HepG2 (cell line): ENCODE data around the gene KDM1B. TPM values are rescaled to one million over a fixed set of nuclear protein-coding genes. Genes with fewer than 3 reads are reported as not detected.
A peak's percentile ranks its signal among the peaks of the same experiment; 100 is the strongest.

Experiments used
- ATAD3A ChIP-seq: sonication (generic); formaldehyde crosslinking; IDR thresholded peaks from 2 replicates; pipeline ENCODE4 v1.4.0; 2020; ENCODE audit warnings: missing genetic modification reagents
- CENPBD1 ChIP-seq: sonication (generic); formaldehyde crosslinking; IDR thresholded peaks from 2 replicates; pipeline ENCODE4 v1.8.0; 2022; ENCODE audit warnings: missing genetic modification reagents, low read depth, mild to moderate bottlenecking, borderline replicate concordance
- GLI4 ChIP-seq: sonication (generic); formaldehyde crosslinking; IDR thresholded peaks from 2 replicates; pipeline ENCODE4 v1.5.1; 2020; ENCODE audit warnings: missing genetic modification reagents, mild to moderate bottlenecking, moderate library complexity, borderline replicate concordance
- HNF4G ChIP-seq, 2 experiments: sonication (generic) in 1 of 2; formaldehyde crosslinking in 1 of 2; IDR thresholded peaks; 2 replicates each; pipeline versions ENCODE4 v1.4.0 to v1.6.1; 2011 to 2020; ENCODE audit warnings: borderline replicate concordance in 2 of 2, low read depth in 2 of 2, mild to moderate bottlenecking in 2 of 2, low read length in 1 of 2, missing genetic modification reagents in 1 of 2, moderate library complexity in 1 of 2
- HOXA5 ChIP-seq: sonication (generic); formaldehyde crosslinking; IDR thresholded peaks from 2 replicates; pipeline ENCODE4 v1.4.0; 2020; ENCODE audit warnings: missing genetic modification reagents
- JUND ChIP-seq: sonication (generic); formaldehyde crosslinking; IDR thresholded peaks from 2 replicates; pipeline ENCODE4 v1.8.0; 2022; ENCODE audit warnings: mild to moderate bottlenecking, missing genetic modification reagents
- KDM1A ChIP-seq: IDR thresholded peaks from 2 replicates; pipeline ENCODE4 v1.6.1; 2016; ENCODE audit warnings: missing compliant biosample characterization
- PAWR ChIP-seq: sonication (generic); formaldehyde crosslinking; IDR thresholded peaks from 2 replicates; pipeline ENCODE4 v1.4.0; 2020; ENCODE audit warnings: missing genetic modification reagents, mild to moderate bottlenecking, borderline replicate concordance
- RBAK ChIP-seq: sonication (generic); formaldehyde crosslinking; IDR thresholded peaks from 2 replicates; pipeline ENCODE4 v1.5.1; 2020; ENCODE audit warnings: mild to moderate bottlenecking, missing genetic modification reagents
- REST ChIP-seq, 2 experiments: IDR thresholded peaks; 2 replicates each; pipeline ENCODE4 v1.6.1; 2011 to 2012; ENCODE audit warnings: low read length in 2 of 2, borderline replicate concordance in 1 of 2, low read depth in 1 of 2, mild to moderate bottlenecking in 1 of 2, moderate library complexity in 1 of 2
- SMC3 ChIP-seq: IDR thresholded peaks from 2 replicates; pipeline ENCODE4 v1.6.1; 2011; ENCODE audit warnings: low read length, improper control_type of control experiment
- SMYD3 ChIP-seq: sonication (generic); formaldehyde crosslinking; IDR thresholded peaks from 2 replicates; pipeline ENCODE4 v1.8.1; 2023; ENCODE audit warnings: mild to moderate bottlenecking, missing genetic modification reagents
- SOX6 ChIP-seq, 2 experiments: fragments of 450-650 bp in 1 of 2; sonication (generic) in 1 of 2; formaldehyde crosslinking in 1 of 2; IDR thresholded peaks; 2 replicates each; pipeline versions ENCODE4 v1.4.0 to v1.6.1; 2017 to 2020; ENCODE audit warnings: antibody characterized with exemption in 1 of 2, mild to moderate bottlenecking in 1 of 2, missing genetic modification reagents in 1 of 2
- TARDBP ChIP-seq: sonication (generic); formaldehyde crosslinking; IDR thresholded peaks from 2 replicates; pipeline ENCODE4 v1.8.0; 2022; ENCODE audit warnings: mild to moderate bottlenecking, missing genetic modification reagents
- TBX3 ChIP-seq: fragments of 450-650 bp; IDR thresholded peaks from 2 replicates; pipeline ENCODE4 v1.6.1; 2017; ENCODE audit warnings: antibody characterized with exemption, mild to moderate bottlenecking, inconsistent platforms, borderline replicate concordance
- TFAP4 ChIP-seq: sonication (generic); IDR thresholded peaks from 2 replicates; pipeline ENCODE4 v1.6.1; 2016; ENCODE audit warnings: low read depth, borderline replicate concordance
- ZEB1 ChIP-seq: IDR thresholded peaks from 2 replicates; pipeline ENCODE4 v1.6.1; 2012; ENCODE audit warnings: mild to moderate bottlenecking, low read depth, inconsistent platforms; ENCODE audit not compliant: insufficient replicate concordance
- ZNF17 ChIP-seq: sonication (generic); formaldehyde crosslinking; IDR thresholded peaks from 2 replicates; pipeline ENCODE4 v1.5.0; 2020; ENCODE audit warnings: mild to moderate bottlenecking, missing genetic modification reagents
- ZNF251 ChIP-seq: sonication (generic); formaldehyde crosslinking; IDR thresholded peaks from 2 replicates; pipeline ENCODE4 v1.9.0; 2021; ENCODE audit warnings: mild to moderate bottlenecking, missing genetic modification reagents
- ZNF326 ChIP-seq: sonication (generic); formaldehyde crosslinking; IDR thresholded peaks from 2 replicates; pipeline ENCODE4 v1.4.0; 2020; ENCODE audit warnings: missing genetic modification reagents, borderline replicate concordance
- ZNF678 ChIP-seq: sonication (generic); formaldehyde crosslinking; IDR thresholded peaks from 2 replicates; pipeline ENCODE4 v1.4.0; 2020; ENCODE audit warnings: mild to moderate bottlenecking, missing genetic modification reagents
- ZNF737 ChIP-seq: sonication (generic); formaldehyde crosslinking; IDR thresholded peaks from 2 replicates; pipeline ENCODE4 v1.5.0; 2020; ENCODE audit warnings: missing genetic modification reagents, mild to moderate bottlenecking, borderline replicate concordance
- ZNF749 ChIP-seq: sonication (generic); formaldehyde crosslinking; IDR thresholded peaks from 2 replicates; pipeline ENCODE4 v1.8.0; 2022; ENCODE audit warnings: mild to moderate bottlenecking, missing genetic modification reagents, moderate library complexity, borderline replicate concordance
- ZNF878 ChIP-seq: sonication (generic); formaldehyde crosslinking; IDR thresholded peaks from 2 replicates; pipeline ENCODE4 v1.8.1; 2023; ENCODE audit warnings: mild to moderate bottlenecking, missing genetic modification reagents, moderate library complexity
- polyA plus RNA-seq, 8 experiments: library from polyadenylated mRNA; depleted of rRNA in 3 of 8; stranded (reverse) in 7 of 8; unstranded in 1 of 8; fragments of >200 nt; fragmentation: Illumina TruSeq in 4 of 8; extraction: Trizol in 4 of 8; gene quantifications; 2 replicates each; pipeline versions ENCODE4 v1.2.1 to v1.2.3, GENCODE V29; 2011 to 2016; ENCODE audit warnings: low read depth in 4 of 8, missing spikeins in 1 of 8, mixed read lengths in 1 of 8; ENCODE audit not compliant: insufficient read depth in 1 of 8
- total RNA-seq, 5 experiments: library from RNA; depleted of rRNA; stranded (reverse); fragments of >200 nt; fragmentation: Illumina TruSeq; extraction: Trizol; gene quantifications; 2 replicates each; pipeline ENCODE4 v1.2.3, GENCODE V29; 2016; ENCODE audit warnings: low read depth in 1 of 5

KDM1B gene
- total and polyA plus RNA-seq, 2 of the 13 experiments (the other 11 are each of a cell fraction or from before 2014, with no cell fraction given): 9.8 to 13.2 TPM

- TF ChIP-seq PAWR (CRISPR knock-in tag) (no peak), TFAP4 (no peak), ATAD3A (CRISPR knock-in tag) (no peak), ZNF749 (CRISPR knock-in tag) (no peak; the same call in 1 of the 2 replicates), ZNF251 (CRISPR knock-in tag) (no peak), RBAK (CRISPR knock-in tag) (no peak), TARDBP (CRISPR knock-in tag) (peak; percentile 11; the same call in 1 of the 2 replicates), SOX6 (IDR thresholded peaks at IDR 0.05) (no peak), SOX6 (CRISPR knock-in tag; IDR thresholded peaks at IDR 0.05) (peak; percentile 21; the same call in 1 of the 2 replicates), CENPBD1 (CRISPR knock-in tag) (no peak; the same call in 1 of the 2 replicates), GLI4 (CRISPR knock-in tag) (no peak), HNF4G (IDR thresholded peaks at IDR 0.05; ENCODE audit: borderline replicate concordance, low read depth, low read length) (no peak; the same call in 1 of the 2 replicates), HNF4G (CRISPR knock-in tag; IDR thresholded peaks at IDR 0.05; ENCODE audit: borderline replicate concordance, low read depth) (no peak), ZNF678 (CRISPR knock-in tag) (no peak; the same call in 1 of the 2 replicates), ZNF737 (CRISPR knock-in tag) (no peak), JUND (CRISPR knock-in tag) (no peak), ZEB1 (no peak), ZNF17 (CRISPR knock-in tag) (no peak), SMC3 (no peak), SMYD3 (no peak), TBX3 (peak; percentile 17; the same call in 1 of the 2 replicates), ZNF326 (CRISPR knock-in tag) (no peak), KDM1A (CRISPR knock-in tag) (0 out of 2 replicates have a peak, but pooled peaks have one; percentile 20), HOXA5 (CRISPR knock-in tag) (no peak), REST (IDR thresholded peaks at IDR 0.05; ENCODE audit: borderline replicate concordance in 1 of 2, low read depth in 1 of 2, low read length in 2 of 2) (no peak), ZNF878 (CRISPR knock-in tag) (no peak)
Measured at GRCh38 chr6:18155150-18155863, at the start of gene KDM1B (continued).
